Measurements from ENCODE around the gene GPR37L1. TPM values are rescaled to one million over a fixed set of nuclear protein-coding genes. Genes with fewer than 3 reads are reported as not detected.

Gene GPR37L1
- total RNA-seq, 1 donor from 2014 or later, result 0.09 TPM

DNA sequence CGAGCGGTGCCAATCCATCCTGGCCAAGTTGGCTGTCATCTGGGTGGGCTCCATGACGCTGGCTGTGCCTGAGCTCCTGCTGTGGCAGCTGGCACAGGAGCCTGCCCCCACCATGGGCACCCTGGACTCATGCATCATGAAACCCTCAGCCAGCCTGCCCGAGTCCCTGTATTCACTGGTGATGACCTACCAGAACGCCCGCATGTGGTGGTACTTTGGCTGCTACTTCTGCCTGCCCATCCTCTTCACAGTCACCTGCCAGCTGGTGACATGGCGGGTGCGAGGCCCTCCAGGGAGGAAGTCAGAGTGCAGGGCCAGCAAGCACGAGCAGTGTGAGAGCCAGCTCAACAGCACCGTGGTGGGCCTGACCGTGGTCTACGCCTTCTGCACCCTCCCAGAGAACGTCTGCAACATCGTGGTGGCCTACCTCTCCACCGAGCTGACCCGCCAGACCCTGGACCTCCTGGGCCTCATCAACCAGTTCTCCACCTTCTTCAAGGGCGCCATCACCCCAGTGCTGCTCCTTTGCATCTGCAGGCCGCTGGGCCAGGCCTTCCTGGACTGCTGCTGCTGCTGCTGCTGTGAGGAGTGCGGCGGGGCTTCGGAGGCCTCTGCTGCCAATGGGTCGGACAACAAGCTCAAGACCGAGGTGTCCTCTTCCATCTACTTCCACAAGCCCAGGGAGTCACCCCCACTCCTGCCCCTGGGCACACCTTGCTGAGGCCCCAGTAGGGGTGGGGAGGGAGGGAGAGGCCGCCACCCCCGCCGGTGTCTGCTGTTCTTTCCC, 5.3 kb downstream of the GPR37L1 start:
- no peak for DNase-seq (ENCODE audit: low spot score in 2 of 2, unreplicated experiment in 2 of 2)
- H3K4me1 Mint-ChIP-seq, result peaks cover 19% of the 10 kb centered on the region
- no peak overlapping the region for H3K4me3 Mint-ChIP-seq
- H3K9me3 Mint-ChIP-seq, result no peaks in the 10 kb centered on the region
- peaks cover 2% of the 10 kb centered on the region for H3K27me3 Mint-ChIP-seq (ENCODE audit: low read depth)
- no peak overlapping the region for H3K27ac Mint-ChIP-seq
- TF ChIP-seq, protein P1, sequence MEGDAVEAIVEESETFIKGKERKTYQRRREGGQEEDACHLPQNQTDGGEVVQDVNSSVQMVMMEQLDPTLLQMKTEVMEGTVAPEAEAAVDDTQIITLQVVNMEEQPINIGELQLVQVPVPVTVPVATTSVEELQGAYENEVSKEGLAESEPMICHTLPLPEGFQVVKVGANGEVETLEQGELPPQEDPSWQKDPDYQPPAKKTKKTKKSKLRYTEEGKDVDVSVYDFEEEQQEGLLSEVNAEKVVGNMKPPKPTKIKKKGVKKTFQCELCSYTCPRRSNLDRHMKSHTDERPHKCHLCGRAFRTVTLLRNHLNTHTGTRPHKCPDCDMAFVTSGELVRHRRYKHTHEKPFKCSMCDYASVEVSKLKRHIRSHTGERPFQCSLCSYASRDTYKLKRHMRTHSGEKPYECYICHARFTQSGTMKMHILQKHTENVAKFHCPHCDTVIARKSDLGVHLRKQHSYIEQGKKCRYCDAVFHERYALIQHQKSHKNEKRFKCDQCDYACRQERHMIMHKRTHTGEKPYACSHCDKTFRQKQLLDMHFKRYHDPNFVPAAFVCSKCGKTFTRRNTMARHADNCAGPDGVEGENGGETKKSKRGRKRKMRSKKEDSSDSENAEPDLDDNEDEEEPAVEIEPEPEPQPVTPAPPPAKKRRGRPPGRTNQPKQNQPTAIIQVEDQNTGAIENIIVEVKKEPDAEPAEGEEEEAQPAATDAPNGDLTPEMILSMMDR (IDR thresholded peaks at IDR 0.05; ENCODE audit: unreplicated experiment), result no peak
- peaks cover 6% of the 10 kb centered on the region for H3K36me3 Mint-ChIP-seq

DNA sequence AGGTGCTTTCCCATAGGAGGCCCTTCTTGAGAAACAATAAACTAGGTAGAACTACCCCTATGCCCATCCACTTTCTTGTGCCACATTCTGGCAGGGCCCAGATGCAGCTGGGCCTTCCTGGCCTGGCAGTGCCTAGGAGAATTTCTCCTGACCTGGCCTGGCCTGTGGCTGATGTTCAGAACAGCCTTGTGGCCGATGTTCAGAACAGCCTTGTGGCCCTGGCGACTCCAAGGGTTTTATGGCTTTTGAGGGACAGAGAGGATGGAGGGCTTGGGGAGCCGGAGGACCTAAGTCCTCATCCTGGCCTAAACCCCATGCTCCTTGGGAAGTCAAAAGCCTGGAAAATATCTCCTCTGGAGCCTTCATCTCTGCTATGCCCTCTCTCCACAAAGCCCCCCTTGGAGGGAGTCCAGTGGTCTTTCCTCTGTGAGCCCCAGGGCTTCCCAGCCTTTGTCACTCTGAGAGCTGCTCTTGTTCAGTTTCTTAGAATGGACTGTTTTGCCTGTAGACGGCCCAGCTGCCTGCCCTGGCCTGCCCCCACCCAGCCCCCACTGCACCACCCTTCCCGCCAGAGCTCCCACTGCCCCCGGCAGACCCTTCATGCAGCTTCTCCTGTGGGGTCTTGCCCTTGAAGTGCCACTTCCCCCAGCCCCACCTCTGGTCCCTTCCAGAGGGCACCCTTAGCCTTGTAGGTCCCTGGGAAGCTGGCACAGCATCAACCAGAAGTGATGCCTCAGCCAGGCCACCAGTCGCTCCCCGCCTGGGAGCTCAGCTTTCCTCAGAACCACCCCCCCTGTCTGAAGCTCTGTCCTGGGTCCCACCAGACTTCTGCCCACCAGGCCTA, 7.0 kb downstream of the GPR37L1 start:
- H3K36me3 Mint-ChIP-seq, result peaks cover 9% of the 10 kb centered on the region
- no peak overlapping the region for H3K4me3 Mint-ChIP-seq
- no peak for DNase-seq (ENCODE audit: low spot score in 2 of 2, unreplicated experiment in 2 of 2)
- H3K27ac Mint-ChIP-seq, result peak overlapping the region; percentile 43
- no peaks in the 10 kb centered on the region for H3K9me3 Mint-ChIP-seq
- peaks cover 21% of the 10 kb centered on the region for H3K4me1 Mint-ChIP-seq
- TF ChIP-seq, protein P1 (IDR thresholded peaks at IDR 0.05; ENCODE audit: unreplicated experiment), result no peak
- no peaks in the 10 kb centered on the region for H3K27me3 Mint-ChIP-seq (ENCODE audit: low read depth)

DNA sequence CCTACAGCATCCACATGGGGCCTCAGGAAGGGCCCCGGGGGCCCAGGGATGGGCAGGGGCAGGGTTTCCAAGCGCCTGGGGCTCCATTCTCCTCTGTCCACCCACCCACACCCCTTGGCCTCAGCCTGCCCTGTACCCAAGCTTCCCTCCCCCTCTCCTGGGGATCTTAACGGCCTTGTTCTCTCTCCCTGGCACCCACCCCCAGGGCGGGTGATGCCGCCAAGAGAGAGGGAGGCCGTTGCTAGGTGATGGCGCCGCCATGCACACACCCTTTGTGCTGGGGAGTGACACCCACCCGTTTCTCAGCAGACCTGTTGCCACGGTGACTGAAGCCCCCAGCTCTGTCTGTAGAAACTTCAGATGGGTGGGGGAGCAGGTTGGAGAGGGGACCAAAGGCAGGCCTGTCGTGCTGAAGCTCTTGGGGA, 7.6 kb downstream of the GPR37L1 start:
- Mint-ChIP-seq H3K27ac (peak overlapping the region; percentile 43), H3K4me3 (no peak overlapping the region), H3K4me1 (peaks cover 23% of the 10 kb centered on the region), H3K27me3 (ENCODE audit: low read depth) (no peaks in the 10 kb centered on the region), H3K9me3 (no peaks in the 10 kb centered on the region), H3K36me3 (peaks cover 9% of the 10 kb centered on the region)
- TF ChIP-seq, protein P1 (IDR thresholded peaks at IDR 0.05; ENCODE audit: unreplicated experiment), result no peak
- DNase-seq (ENCODE audit: low spot score in 2 of 2, unreplicated experiment in 2 of 2), result no peak

DNA sequence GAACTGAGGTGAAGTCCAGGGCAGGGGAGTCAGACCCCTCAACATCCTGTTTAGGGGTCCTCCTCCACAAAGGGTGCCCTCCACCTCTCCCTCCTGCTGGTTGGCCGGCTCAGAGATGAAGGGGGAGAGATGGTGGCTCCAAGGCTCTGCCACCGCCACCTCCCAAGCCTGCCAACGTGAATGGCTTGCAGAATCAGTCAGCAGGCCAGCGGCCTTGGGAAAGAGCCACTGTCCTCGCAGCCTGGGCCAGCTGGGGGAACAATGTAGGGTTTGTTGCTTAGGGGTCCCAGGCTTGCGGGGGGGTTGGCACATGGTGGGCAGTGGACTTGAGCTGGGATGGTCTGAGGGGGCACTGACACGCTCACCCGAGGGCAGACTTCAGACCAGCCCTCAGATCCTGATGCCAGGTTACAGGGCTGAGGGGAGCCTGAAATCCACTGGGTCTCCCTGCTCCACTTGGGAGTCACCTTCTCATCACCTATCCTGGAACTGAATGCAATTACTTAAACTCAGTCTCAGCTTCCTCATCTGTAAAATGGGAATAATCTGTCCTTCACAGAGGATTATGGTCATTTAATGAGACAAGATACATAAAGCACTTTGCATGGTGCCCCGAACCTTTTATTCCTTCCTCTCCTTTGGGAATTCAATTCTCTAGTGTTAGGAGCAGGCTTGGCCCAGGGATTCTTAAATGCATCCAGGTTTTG, 8.3 kb downstream of the GPR37L1 start:
- peaks cover 23% of the 10 kb centered on the region for H3K4me1 Mint-ChIP-seq
- no peak overlapping the region for H3K4me3 Mint-ChIP-seq
- DNase-seq (ENCODE audit: low spot score in 2 of 2, unreplicated experiment in 2 of 2), result no peak
- H3K9me3 Mint-ChIP-seq, result no peaks in the 10 kb centered on the region
- H3K27me3 Mint-ChIP-seq (ENCODE audit: low read depth), result no peaks in the 10 kb centered on the region
- H3K36me3 Mint-ChIP-seq, result peaks cover 9% of the 10 kb centered on the region
- H3K27ac Mint-ChIP-seq, result peak overlapping the region; percentile 94
- TF ChIP-seq, protein P1 (IDR thresholded peaks at IDR 0.05; ENCODE audit: unreplicated experiment), result no peak

DNA sequence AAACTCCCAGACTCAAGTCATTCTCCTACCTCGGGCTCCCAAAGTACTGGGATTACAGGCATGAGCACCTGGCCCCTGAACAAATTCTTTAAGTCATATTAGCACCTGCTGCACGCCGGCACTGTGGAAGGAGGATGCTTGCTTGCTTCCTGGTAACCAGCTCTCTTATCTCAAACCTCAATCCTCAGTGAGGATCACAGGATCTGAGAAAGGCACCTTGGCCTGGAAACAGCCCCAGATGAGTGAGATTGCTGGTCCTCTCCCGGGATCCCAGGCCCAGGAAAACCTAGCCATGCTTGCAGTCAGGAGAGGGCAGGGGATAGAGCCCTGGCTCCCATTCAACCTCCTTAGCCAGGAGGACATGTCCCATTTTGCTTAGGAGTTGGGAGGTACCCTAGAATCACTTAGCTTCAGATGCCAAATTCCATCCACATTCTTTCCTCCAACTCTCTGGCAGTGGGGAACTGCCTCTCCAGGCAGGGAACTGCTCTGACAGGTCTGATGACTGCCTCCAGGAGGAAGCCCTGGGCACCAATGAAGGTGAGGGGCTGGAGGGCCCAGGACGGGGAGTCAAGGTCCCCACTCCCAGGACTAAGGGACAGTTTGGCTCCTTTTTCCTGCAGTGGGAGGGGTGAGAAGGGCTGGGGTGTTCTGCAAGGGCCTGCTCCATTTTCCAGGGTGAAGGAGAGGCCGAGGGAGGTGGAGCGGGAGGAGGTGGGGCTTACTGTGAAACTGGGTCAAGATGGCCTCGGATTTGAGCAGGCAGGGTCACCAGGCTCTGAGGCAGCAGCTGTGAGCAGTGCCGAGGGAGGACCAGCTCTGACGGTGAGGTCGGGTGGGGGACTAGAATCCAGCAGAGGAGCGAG, 9.5 kb downstream of the GPR37L1 start:
- TF ChIP-seq, protein P1 (IDR thresholded peaks at IDR 0.05; ENCODE audit: unreplicated experiment), result no peak
- Mint-ChIP-seq H3K36me3 (peaks cover 9% of the 10 kb centered on the region), H3K4me1 (peaks cover 23% of the 10 kb centered on the region), H3K27me3 (ENCODE audit: low read depth) (no peaks in the 10 kb centered on the region), H3K27ac (peak overlapping the region; percentile 94), H3K9me3 (no peaks in the 10 kb centered on the region), H3K4me3 (no peak overlapping the region)
- no peak for DNase-seq (ENCODE audit: low spot score in 2 of 2, unreplicated experiment in 2 of 2)
